GM18505 (cell line): Measurements from ENCODE around the gene NKAIN1.

Source experiments
- ATAC-seq: cut with Tn5 transposase; IDR thresholded peaks from one replicate; pipeline ENCODE4 v1.9.1; 2021; ENCODE audit not compliant: unreplicated experiment
- POLR2A ChIP-seq: IDR thresholded peaks from 4 replicates; pipeline ENCODE4 v1.6.1; 2011; ENCODE audit warnings: borderline replicate concordance; ENCODE audit not compliant: insufficient read depth, insufficient read length; ENCODE audit errors: extremely low read depth

The NKAIN1 gene

GRCh38 chr1:31221072-31221471 lies 18.6 kb downstream of the NKAIN1 start:
- TF ChIP-seq POLR2A: no peak
- ATAC-seq: no peak

GRCh38 chr1:31219489-31219888 lies 20.2 kb downstream of the NKAIN1 start:
- TF ChIP-seq POLR2A: no peak
- ATAC-seq: no peak

- ATAC-seq: no peak
- TF ChIP-seq POLR2A: no peak
Observed at GRCh38 chr1:31218705-31219104, 21.0 kb downstream of the NKAIN1 start.

DNA sequence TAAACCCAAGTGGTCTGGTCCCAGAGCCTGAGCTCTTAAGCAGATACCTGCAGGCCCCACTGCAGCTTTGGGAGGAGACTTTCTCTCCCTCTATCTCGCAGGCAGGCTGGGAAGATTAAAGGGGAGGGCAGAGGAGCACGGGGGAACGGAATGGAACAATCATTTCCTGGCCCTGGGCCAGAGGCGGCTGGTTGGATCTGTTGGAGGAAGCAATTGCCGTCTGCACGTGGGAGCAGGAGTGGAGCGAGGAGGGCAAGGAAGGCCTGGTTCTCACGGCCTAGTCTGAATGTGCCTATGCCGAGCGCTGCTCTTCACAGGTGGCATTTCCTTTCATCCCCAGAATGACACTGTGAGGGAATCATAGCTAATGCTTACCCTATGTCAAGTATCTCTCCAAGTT lies 23.7 kb downstream of the NKAIN1 start:
- no peak for TF ChIP-seq POLR2A

DNA sequence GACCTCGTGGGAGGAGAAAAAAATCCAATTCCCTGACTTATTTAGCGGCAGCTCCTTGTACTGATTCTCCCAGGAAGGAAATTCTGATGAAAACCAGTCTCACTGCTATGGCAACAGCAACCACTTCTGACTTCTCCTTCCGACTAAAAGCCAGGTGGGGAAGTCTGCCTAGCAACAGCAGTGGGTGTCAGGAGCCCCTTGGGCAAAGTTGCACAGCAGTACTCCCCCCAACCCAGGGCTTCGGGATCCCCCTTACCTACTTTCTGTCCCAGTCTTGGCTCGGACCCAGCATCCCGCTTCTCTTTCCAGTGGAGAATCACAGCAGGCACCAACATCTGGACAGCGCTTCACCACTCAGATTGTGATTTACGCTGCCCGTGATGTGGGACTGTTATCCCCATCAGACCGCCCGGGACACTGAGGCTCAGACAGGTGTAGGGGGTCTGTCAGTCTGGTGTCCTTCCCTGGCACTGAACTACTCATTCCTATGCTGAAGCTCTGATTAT lies 24.6 kb downstream of the NKAIN1 start:
- no peak for TF ChIP-seq POLR2A
- ATAC-seq: no peak

More for the DNA sequence above, 23.7 kb downstream of the NKAIN1 start:
- ATAC-seq: no peak

- no peak for ATAC-seq
- no peak for TF ChIP-seq POLR2A
Observed at GRCh38 chr1:31214316-31215064, 25.2 kb downstream of the NKAIN1 start.

DNA sequence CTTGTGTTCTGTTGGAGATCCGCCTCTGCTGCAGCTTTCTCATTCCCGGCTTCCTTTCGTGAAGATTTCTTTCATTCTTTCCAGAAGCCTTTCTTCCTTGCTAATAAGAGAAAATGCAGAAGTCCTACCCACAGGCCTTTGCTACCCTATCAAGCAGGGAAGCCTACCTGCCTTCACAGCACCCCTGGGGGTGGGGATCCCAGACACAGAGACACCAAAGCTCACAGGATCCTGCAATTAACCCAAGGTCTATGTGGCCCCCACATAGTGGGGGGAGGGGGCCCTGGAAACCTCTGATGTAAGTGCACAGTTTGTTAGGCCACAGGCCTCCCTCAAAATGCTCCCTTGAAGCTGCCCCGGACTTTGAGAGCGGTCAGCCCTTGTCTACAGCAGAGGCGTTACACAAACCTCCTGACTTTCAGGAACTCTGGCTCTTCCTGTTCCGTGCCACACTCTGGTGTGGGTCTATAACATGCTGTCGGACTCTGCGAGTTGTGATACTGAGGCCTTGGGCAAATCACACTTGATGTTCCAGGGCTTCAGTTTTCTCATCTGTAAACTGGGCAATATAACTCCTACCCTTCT lies 31.2 kb downstream of the NKAIN1 start:
- ATAC-seq: no peak
- TF ChIP-seq POLR2A: no peak

DNA sequence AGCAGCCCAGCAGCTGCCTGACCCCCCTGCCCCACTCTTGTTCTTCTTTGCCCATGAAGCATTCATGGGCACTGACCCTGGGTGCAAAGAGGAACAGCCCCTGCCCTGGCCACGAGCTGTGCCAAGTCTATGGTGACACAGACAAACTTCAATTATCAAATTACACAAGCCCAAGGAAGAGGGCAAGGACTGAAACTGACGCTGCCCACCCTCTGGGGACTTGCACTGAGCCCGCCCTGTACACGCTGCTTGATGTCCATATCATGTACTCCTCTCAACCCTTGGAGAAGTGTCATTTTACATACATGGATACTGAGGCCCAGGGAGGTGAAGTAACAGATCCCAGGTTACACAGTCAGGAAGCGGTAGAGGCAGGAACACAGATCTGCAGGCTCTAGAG lies 32.1 kb downstream of the NKAIN1 start:
- no peak for ATAC-seq
- TF ChIP-seq POLR2A: no peak

GRCh38 chr1:31207046-31207445 lies 32.6 kb downstream of the NKAIN1 start:
- no peak for ATAC-seq
- TF ChIP-seq POLR2A: no peak

GRCh38 chr1:31203215-31203614 lies 36.5 kb downstream of the NKAIN1 start:
- TF ChIP-seq POLR2A: no peak
- ATAC-seq: no peak

DNA sequence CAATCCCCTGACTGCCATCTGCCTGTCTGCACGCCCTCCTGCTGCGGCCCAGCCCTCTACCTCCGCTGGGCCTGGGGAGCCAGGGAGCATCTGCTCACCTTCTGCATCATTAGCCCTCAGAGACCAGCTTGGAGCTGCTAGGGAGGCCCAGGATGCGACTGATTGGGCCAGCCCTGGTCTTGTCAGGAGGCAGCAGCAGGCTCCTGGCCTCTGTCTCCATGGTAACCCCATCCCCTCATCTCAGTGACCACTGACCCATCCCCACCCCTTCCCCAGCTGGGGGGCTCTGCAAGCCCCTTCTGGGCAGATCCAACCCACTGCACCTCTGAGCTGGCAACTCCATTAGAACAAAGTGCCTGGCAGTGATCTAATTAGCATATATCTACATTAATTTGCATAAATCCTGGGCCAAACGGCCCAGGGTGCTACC lies 37.7 kb downstream of the NKAIN1 start:
- no peak for TF ChIP-seq POLR2A
- ATAC-seq: no peak

GRCh38 chr1:31199949-31200348 lies 39.7 kb downstream of the NKAIN1 start:
- no peak for ATAC-seq
- TF ChIP-seq POLR2A: no peak

DNA sequence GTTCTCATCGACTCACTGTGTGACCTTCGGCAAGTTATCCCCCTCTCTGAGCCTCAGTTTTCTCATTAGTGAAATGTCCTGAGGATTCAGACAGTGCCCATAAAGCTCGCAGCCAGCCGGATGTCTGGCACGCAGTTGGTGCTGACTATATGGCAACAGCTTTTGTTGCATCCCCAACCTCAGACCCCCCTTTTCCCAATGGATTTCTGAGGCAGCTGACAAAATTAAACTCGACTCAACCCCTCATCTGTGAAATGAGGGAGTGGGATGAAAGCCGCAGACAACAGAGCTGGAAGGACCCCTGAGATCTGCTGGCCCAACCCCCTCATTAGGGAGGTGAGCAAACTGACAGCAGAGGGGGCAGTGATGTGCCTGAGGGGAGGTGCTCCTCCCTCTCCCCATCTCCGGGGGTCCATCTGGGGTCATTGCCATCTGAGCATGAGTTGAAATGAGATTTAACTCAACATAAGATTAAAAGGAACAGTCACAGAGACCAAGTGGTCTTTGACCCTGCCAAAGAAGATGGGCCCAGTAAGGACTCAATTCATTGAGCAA lies 40.4 kb downstream of the NKAIN1 start:
- TF ChIP-seq POLR2A: no peak
- no peak for ATAC-seq

DNA sequence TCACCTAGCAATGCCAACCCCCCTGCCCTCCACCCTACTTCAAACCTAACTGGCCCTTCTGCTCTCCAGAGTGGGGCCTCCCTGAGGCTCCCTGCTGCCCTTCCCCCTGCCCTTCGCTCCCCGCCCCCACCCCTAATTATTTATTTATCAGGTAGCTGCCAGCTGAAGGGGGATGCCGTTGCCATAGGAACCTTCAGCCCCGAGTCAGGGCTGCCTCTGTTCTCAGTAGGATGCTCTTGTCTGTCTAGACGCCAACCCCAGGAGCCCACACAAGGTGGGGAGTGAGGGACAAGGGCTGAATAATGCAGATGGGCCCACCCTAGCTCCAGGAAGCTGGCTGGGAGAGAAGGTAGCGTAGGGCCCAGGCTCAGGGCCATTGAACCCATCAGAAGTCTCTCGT lies 41.1 kb downstream of the NKAIN1 start:
- TF ChIP-seq POLR2A: no peak
- no peak for ATAC-seq
